Measurements from ENCODE around the gene CLMP.

Gene CLMP

DNA sequence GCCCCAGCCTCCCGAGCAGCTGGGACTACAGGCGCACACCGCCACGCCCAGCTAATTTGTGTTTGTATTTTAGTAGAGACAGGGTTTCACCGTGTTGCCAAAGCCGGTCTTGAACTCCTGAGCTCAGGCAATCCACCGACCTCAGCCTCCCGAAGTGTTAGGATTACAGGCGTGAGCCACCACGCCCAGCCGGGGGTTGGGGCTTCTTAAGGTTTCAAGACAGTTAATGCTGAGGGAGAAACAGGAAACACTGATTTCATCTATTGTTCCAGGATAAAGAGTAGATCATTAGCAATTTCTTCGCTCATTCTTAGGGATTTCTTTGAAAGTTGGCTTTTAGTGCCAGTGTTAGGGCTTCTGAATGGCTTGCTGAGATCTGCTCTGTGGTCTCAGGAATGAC is 21.2 kb upstream of the CLMP start:
- TF ChIP-seq, protein P1, sequence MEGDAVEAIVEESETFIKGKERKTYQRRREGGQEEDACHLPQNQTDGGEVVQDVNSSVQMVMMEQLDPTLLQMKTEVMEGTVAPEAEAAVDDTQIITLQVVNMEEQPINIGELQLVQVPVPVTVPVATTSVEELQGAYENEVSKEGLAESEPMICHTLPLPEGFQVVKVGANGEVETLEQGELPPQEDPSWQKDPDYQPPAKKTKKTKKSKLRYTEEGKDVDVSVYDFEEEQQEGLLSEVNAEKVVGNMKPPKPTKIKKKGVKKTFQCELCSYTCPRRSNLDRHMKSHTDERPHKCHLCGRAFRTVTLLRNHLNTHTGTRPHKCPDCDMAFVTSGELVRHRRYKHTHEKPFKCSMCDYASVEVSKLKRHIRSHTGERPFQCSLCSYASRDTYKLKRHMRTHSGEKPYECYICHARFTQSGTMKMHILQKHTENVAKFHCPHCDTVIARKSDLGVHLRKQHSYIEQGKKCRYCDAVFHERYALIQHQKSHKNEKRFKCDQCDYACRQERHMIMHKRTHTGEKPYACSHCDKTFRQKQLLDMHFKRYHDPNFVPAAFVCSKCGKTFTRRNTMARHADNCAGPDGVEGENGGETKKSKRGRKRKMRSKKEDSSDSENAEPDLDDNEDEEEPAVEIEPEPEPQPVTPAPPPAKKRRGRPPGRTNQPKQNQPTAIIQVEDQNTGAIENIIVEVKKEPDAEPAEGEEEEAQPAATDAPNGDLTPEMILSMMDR (IDR thresholded peaks at IDR 0.05; ENCODE audit: low read depth, low read length) = no peak
- DNase-seq (ENCODE audit: extremely low read depth, low read depth) = no peak

DNA sequence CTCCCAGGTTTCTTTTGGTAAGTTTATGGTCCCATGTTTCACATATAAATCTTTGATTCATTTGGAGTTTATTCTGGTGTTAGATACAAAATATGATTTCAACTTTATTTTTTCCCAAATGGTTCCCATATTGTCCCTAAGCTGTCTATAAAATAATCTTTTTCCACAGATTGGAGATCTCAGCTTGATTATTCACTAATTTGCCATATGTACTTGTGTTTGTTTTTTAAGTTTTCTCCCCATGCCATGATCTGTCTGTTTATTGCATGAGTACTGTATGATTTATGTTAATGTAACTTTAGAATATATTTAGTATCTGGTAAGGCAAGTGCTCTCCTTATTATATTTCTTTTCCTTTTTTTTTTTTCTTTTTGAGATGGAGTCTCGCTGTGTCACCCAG is 19.9 kb upstream of the CLMP start:
- TF ChIP-seq, protein P1 (IDR thresholded peaks at IDR 0.05; ENCODE audit: low read depth, low read length) = no peak
- DNase-seq (ENCODE audit: extremely low read depth, low read depth) = no peak

DNA sequence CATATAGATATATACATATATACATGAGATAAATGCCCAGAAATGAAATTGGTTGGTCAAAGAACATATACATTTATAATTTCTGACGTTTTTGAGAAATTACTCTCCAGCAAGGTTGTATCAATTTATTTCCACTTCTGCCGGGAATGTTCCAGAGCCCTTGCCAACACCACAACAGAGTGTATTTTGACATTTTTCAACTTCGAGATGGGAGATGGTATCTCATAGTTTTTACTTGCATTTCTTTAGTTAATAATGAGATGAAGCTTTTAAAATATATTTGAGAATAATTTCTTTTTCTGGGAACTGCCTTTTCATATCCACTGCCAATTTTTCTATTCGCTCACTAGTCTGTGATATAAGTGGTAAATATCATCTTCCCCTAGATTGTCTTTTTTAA is 19.3 kb upstream of the CLMP start:
- no peak for DNase-seq (ENCODE audit: extremely low read depth, low read depth)
- TF ChIP-seq, protein P1 (IDR thresholded peaks at IDR 0.05; ENCODE audit: low read depth, low read length) = no peak

DNA sequence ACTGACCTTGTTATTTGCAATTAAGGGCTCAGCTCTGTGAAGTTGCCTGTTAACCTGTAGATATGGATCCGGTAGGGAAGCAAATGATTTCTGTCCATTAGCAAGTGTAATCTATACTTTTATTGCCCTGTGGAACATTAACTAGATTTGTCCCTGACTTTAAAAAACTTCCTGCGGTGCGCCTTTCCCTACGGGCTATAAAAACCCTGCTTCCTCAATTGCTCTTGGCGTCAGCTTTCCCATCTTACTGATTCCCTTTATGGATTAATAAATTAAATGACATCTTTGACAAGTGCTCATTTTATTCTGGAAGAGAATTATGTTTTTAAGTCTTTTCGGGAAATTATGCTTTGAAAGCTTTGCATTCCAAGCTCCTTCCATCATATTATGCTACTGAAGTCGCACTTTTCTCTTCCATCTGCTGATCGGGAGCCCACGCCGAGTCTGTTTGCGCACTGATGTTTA is 18.3 kb upstream of the CLMP start:
- TF ChIP-seq, protein P1 (IDR thresholded peaks at IDR 0.05; ENCODE audit: low read depth, low read length) = no peak

DNA sequence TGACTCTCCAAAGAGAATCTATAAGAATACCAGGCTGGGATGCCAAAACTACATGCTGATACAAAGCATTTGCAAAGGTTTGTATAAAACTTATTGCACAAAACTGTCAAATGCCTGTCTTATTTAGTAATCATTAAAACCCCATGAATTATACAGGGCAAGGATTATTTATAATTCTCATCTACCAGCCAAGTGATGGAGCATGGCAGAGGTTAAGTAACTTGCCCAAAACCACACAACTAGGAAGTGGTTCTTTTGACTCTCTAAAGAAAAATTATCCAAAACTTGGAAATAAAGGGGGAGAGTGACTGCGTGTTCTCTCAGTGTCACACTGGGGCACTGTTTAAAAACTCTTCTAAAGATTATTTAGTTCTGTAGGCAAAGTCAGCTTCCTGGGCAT is 17.4 kb upstream of the CLMP start:
- no peak for DNase-seq (ENCODE audit: extremely low read depth, low read depth)
- TF ChIP-seq, protein P1 (IDR thresholded peaks at IDR 0.05; ENCODE audit: low read depth, low read length) = no peak

More for the DNA sequence above, 18.3 kb upstream of the CLMP start:
- no peak for DNase-seq (ENCODE audit: extremely low read depth, low read depth)

DNA sequence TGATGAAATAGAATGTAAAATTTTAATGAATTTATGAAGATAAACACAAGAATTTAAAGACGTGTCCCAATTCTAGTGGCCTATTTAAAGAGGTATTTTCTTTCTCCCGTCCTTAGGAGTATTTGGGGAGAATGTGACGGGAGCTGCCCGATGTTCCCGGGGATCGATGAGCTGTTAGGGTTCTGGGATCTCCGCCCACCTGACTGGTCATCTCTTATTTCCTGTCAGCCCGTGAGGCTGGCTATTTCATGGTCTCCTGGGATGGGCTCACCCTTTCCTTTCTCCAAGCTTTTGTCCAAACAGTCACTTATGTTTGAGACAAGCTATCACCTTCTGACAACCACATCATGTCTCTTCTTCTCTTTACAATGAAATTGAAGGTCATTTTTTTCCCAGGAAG is 16.9 kb upstream of the CLMP start:
- DNase-seq (ENCODE audit: extremely low read depth, low read depth) = no peak
- TF ChIP-seq, protein P1 (IDR thresholded peaks at IDR 0.05; ENCODE audit: low read depth, low read length) = no peak

DNA sequence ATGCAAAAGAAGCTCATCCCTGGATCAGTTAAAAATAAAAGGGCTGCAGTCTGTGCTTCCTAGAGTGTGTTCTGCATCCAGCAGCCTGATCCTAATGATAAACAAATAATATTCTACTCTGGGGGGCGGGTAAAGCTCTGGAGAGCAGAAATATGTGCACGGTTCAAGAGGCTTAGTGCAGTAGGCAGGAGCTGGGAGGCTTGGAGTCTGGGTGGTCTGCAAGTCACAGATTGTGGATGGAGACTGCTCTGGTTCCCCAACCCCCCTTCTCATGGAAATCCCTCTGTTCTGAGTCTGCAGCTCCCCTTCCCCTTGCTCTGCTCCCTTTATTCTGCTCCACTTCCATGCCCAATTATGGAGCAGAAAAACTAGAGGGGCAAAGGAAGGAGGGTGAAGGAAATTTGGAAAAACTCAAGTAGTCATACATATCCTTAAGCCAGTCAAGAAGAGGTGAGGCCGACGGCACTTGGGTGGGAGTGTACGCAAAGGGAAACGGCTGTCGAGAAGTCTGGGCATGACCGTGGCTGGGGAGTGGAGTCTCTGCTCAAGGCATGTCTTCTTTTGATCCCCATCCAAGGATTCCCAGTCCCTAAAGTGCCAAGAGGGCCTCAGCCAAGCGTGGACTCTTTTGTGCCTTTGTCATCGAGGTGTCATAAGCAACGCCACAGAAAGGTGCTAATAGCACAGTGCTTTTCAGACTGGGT is 16.3 kb upstream of the CLMP start:
- no peak for DNase-seq (ENCODE audit: extremely low read depth, low read depth)
- TF ChIP-seq, protein P1 (IDR thresholded peaks at IDR 0.05; ENCODE audit: low read depth, low read length) = no peak

All from AG09319 (cell line).